NCI-H446 treated with DMSO at 0.1 percent for 48 hours (cell line): ENCODE measurements around the gene APC2.
A peak's percentile ranks its signal among the peaks of the same experiment; 100 is the strongest.

Experiments used
- DNase-seq: peaks from one replicate; lab custom pipeline; 2025; lab: John Stamatoyannopoulos, UW

APC2 gene, protein sequence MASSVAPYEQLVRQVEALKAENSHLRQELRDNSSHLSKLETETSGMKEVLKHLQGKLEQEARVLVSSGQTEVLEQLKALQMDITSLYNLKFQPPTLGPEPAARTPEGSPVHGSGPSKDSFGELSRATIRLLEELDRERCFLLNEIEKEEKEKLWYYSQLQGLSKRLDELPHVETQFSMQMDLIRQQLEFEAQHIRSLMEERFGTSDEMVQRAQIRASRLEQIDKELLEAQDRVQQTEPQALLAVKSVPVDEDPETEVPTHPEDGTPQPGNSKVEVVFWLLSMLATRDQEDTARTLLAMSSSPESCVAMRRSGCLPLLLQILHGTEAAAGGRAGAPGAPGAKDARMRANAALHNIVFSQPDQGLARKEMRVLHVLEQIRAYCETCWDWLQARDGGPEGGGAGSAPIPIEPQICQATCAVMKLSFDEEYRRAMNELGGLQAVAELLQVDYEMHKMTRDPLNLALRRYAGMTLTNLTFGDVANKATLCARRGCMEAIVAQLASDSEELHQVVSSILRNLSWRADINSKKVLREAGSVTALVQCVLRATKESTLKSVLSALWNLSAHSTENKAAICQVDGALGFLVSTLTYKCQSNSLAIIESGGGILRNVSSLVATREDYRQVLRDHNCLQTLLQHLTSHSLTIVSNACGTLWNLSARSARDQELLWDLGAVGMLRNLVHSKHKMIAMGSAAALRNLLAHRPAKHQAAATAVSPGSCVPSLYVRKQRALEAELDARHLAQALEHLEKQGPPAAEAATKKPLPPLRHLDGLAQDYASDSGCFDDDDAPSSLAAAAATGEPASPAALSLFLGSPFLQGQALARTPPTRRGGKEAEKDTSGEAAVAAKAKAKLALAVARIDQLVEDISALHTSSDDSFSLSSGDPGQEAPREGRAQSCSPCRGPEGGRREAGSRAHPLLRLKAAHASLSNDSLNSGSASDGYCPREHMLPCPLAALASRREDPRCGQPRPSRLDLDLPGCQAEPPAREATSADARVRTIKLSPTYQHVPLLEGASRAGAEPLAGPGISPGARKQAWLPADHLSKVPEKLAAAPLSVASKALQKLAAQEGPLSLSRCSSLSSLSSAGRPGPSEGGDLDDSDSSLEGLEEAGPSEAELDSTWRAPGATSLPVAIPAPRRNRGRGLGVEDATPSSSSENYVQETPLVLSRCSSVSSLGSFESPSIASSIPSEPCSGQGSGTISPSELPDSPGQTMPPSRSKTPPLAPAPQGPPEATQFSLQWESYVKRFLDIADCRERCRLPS (N-terminal part only)

GRCh38 chr19:1449467-1450442 is at the start of gene APC2:
TSS of gene APC2 (plus strand) at chr19:1450121. CDS start at chr19:1453002, 2,881 bp downstream.
- DNase-seq, result no peak

GRCh38 chr19:1400281-1401137 is 49.4 kb upstream of the APC2 start:
- no peak for DNase-seq

- peak; percentile 36 for DNase-seq
Observed at GRCh38 chr19:1401138-1401888, 48.6 kb upstream of the APC2 start, which contains the start of gene GAMT. TSS of gene GAMT (minus strand) at chr19:1401542. CDS start at chr19:1401476, 66 bp downstream.

GRCh38 chr19:1401889-1402217 is 48.1 kb upstream of the APC2 start:
- DNase-seq, result no peak

- DNase-seq, result no peak
Observed at GRCh38 chr19:1402411-1403070, 47.4 kb upstream of the APC2 start.

- peak; percentile 96 for DNase-seq
Observed at GRCh38 chr19:1406774-1407527, 43.0 kb upstream of the APC2 start.

DNA sequence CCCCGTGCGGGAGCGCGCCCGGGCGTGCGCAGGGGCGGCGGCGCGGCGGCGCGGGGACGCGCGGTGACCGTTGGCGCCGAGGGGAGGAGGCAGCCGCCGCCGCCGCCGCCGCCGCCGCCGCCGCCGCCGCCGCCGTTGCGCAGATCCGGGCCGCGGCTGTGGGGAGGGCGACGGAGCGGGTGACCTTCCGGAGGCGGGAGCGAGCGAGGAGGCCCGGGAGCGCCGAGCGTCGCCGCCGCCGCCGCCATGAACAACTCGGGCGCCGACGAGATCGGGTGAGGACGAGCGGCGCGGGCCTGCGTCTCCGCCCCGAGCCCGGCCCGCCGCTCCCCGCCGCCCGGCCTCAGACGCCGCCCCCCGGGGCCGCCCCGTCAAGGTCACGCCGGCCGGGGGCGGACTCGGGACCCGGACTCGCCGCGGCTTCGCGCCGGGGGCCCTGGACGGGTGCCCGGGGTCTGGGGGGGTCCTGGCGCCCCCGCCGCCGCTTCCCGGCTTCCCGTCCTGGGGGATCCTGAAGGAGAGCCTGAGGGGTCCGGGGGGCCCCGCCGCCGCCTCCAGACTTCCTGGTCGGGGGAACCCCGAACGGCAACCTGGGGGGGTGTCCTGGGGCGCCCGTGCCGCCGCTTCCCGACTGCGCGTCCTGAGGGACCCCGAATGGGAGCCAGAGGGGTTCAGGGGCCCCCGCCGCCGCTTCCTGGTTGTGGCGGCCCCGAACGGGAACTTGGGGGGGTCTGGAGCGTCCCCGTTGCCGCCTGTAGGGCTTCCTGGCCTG is 42.2 kb upstream of the APC2 start, which contains the start of gene DAZAP1:
TSS of gene DAZAP1 (plus strand) at position 59 of the 772 bp plus-strand sequence. CDS start at position 247, 188 bp downstream.
- DNase-seq, result no peak

DNA sequence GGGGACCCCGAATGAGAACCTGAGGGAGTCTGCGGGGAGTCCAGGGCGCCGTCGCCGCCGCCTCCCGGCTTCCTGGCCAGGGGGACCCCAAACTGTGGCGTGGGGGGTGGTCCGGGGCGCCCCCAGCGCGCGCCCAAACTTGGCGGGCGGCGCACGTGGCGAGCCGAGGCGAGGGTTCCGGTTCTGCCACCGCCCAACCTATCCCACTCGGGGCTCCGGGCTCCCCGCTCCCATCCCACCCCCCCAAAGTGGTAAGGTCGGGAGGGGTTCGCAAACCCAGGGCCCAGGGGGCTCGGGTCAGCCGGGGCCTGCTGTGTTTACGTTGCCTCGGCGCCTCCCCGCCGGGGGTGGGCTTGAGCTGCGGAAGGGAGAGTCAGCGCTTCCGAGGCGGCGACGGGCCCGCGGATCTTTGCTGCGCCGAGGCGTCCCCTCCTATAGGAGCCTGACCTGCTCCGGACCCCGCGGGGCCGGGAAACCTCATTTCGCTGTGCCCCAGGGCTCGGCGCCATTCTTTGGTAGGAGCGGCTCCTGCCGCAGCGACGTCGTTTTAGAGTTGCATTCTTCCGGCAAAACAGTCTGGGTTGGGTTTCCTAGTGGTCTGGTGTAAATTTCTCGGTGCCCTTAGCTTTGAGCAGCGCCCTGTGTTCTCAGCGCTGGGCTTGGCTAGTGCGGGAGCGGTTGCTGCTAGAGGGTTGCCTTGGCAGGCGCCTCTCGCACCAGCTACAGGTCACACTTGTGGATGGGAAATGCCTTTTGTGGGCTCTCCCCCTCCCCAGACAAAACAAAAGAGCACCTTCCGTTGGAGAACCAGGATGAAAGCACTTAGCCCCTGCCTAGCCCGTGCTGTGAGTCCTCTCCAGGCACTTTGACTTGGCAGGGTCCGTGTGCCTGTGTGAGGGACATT is 41.4 kb upstream of the APC2 start:
- DNase-seq, result no peak

DNA sequence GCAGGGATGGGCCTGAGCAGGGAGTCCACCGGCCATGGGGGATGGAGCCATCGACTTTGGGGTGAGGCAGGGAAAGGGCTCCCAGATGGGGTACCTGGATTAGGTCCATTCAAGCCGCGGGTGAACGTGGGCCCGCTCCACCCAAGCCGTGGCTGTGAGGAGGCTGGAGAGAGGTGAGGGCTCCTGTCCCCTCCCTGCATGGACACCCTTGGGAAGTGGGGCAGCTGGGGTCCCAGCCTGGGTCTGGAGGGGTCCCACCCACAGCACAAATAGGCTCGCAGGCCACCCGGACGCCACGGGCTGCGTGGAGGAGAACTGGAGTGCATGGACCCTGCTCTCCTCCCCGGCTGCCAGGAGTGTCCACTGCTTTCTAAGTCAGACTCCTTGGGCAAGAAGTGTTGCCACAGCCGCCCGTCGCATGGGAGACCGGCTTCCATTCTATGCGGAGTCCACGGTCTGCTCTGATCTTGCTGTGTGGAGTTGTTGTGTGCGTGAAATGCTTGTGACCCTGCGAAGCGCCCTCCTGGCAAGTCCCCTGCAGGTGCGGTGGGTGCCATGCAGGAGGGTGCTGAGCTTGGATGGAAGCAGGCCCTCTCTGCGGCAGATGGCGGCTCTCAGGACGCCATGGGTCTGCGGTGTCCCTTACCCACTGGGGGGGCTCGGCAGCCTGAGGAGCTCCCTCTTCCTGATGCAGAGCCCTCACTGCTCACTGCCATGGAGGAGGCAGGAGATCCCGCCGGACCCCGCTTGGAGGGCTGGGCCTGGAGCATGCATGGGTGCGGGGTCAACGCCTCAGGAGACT is 40.5 kb upstream of the APC2 start:
- no peak for DNase-seq

- DNase-seq, result no peak
Observed at GRCh38 chr19:1410136-1410786, 39.7 kb upstream of the APC2 start.

DNA sequence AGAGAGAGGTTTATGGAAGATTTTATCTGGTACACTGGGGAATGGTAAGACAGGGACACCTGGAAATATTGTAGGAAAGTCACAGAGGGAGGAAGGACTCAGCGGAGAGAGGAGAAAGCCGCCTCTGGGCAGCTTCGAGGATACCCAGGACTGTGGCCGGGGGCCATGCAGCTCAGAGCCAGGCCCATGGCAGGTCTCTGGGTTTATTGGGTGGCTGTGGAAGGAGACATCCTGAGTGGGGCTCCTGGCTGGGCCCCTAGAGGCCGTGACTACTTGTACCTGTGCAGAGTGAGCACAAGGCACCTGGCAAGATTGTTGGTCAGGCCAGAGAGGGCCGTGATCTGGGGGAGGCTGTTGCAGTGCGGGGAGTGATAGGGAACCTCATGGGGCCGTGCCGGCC is 39.1 kb upstream of the APC2 start:
- no peak for DNase-seq

DNA sequence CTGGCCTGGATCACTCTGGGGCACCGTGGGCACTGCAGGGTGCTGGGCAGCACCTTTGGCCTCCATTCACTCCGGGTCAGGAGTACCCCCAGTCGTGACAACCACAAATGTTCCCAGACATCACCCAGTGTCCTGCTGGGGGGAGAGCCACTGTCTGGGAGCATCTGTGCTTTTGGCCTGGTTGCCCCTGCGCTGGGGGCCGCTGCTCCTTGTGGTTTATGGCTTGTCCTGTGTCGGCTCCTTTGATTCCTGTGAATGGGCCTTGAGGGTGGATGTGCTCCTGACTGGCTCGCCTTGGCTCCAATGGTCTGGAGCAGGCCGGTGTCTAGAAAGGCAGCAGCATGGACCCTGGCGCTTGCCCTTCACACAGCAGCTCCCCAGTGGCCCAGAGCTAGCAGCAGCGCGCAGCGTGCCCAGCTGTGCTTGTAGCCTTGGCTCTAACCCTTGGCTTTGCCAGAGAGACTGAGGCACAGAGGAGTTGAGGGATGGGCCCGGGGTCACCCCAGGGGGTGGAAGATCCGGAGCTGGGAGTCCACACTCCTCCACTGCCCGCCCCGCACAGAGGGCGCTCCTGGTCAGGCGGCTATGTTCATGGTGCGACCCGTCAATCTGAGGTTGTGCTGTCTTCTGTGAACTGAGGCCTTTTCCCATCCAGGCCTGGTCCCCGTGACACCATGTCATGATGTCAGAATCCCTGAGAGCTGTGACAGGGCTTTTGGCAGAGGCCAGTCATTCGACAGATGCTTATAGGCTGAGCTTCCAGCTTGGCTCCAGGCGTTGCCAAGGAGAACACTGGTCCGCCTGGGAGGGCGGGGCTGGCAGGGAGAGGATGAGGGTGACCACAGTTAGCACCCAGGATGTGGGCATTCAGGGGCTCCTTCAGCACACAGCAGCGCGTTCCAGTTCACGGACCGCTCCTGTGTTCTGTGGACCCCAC is 38.4 kb upstream of the APC2 start:
- peak; percentile 75 for DNase-seq

GRCh38 chr19:1412323-1412923 is 37.5 kb upstream of the APC2 start:
- no peak for DNase-seq
